Esophagus squamous epithelium (tissue), 4 donors: ENCODE results near the gene POSTN.

Experiments
- POLR2A ChIP-seq, 4 donors: fragments of 450-650 bp; IDR thresholded peaks; one replicate each; pipeline ENCODE4 v1.6.1; 2017; ENCODE audit warnings: antibody characterized with exemption in 4 of 4, mild to moderate bottlenecking in 4 of 4, moderate library complexity in 3 of 4
- TF ChIP-seq, protein P1 (sequence below), 6 experiments: fragments of 450-650 bp in 4 of 6; fragments of 200-600 bp in 2 of 6; sonication (generic) in 2 of 6; IDR thresholded peaks; one replicate each; pipeline ENCODE4 v1.5.1; 2016 to 2019; ENCODE audit warnings: antibody characterized with exemption in 6 of 6, mild to moderate bottlenecking in 4 of 6, moderate library complexity in 4 of 6

DNA sequence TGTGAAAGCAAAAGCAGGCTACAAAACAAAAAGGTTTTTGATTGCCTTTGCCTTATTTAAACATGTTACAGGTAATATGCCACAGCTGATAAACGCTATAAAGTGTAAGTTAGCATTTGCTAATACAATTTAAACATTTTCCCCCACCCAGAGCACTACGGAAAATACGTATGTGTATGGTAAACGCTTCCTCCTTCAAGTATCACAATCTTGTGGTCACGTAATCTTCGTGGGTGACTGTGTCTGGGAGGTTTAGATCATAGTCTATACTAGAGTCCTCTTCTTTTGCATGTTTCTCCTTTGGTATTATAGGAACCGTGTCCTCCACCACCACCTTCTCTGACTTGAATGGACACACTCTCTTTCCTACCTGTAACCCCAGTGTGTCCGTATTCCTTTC lies 38.1 kb upstream of the POSTN start:
- no peak for TF ChIP-seq POLR2A (IDR thresholded peaks at IDR 0.05)
- TF ChIP-seq, protein P1, sequence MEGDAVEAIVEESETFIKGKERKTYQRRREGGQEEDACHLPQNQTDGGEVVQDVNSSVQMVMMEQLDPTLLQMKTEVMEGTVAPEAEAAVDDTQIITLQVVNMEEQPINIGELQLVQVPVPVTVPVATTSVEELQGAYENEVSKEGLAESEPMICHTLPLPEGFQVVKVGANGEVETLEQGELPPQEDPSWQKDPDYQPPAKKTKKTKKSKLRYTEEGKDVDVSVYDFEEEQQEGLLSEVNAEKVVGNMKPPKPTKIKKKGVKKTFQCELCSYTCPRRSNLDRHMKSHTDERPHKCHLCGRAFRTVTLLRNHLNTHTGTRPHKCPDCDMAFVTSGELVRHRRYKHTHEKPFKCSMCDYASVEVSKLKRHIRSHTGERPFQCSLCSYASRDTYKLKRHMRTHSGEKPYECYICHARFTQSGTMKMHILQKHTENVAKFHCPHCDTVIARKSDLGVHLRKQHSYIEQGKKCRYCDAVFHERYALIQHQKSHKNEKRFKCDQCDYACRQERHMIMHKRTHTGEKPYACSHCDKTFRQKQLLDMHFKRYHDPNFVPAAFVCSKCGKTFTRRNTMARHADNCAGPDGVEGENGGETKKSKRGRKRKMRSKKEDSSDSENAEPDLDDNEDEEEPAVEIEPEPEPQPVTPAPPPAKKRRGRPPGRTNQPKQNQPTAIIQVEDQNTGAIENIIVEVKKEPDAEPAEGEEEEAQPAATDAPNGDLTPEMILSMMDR (IDR thresholded peaks at IDR 0.05) = no peak
